AG10803 (cell line): ENCODE results near the gene BLOC1S1.

Source experiments
- DNase-seq: peaks from one replicate; pipeline ENCODE4 v3.0.0; 2010; ENCODE audit warnings: low read depth
- H3K4me3 ChIP-seq: 2 replicates; pipeline ENCODE4 v1.5.1; 2011; ENCODE audit warnings: mild to moderate bottlenecking, low read length, control low read depth
- CTCF ChIP-seq: conservative IDR thresholded peaks from 2 replicates; pipeline ENCODE4 v1.5.1; 2011; ENCODE audit warnings: mild to moderate bottlenecking, low read length, control low read depth, inconsistent platforms

Gene BLOC1S1

GRCh38 chr12:55762646-55763045 lies 46.8 kb downstream of the BLOC1S1 start:
- H3K4me3 ChIP-seq = no peak overlapping the region
- TF ChIP-seq CTCF = no peak
- DNase-seq = no peak

DNA sequence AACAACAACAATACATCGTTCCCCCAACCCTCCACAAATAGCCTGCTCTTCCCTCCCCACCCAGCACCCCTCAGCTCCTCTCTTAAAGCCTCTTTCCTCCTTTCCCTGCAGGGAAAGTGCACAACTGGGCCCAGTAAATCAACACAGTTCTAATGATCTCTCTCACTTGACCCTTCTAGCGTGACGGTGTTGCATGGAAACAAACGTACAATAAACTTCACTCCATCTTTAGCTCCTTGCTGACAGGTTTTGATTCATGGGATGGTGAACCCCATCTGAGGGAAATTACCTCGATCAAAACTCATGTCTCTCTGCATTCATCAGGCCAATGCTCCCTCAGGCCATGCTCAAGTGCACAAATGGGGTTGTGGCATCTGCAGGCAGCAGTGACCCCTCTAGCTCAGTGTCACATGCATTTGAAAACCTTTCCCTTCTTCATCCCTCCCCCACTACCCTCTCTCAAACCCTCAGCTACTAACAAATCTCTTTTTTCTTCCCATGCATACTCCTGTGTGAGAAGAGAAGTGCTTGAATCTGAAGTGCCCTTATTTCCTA lies 50.0 kb downstream of the BLOC1S1 start:
- no peak overlapping the region for H3K4me3 ChIP-seq
- TF ChIP-seq CTCF = no peak
- no peak for DNase-seq

DNA sequence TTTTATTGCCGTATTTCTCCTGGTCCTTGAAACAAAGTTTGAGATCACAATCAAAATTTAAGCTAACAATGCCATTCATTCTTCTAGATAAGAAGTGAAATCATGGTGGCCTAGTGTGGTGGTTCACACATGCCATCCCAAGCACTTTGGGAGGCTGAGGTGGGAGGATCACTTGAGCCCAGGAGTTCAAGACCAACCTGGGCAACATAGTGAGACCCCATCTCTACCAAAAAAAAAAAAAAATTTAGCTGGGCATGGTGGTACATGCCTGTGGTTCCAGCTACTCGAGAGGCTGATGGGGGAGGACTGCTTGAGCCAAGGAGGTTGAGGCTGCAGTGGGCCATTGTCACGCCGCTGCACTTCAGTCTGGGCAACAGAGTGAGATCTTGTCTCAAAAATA lies 51.3 kb downstream of the BLOC1S1 start:
- DNase-seq = no peak
- TF ChIP-seq CTCF = no peak
- no peak overlapping the region for H3K4me3 ChIP-seq
